ENCODE results near the gene NPL. TPM values are rescaled to one million over a fixed set of nuclear protein-coding genes. Genes with fewer than 3 reads are reported as not detected.

The NPL gene
- total and polyA plus RNA-seq, 10 donors = 21.9 to 88.2 (median 65.0) TPM

- 80 to 90% (median 84%) methylated on average over 7 of the region's 7 CpGs for WGBS, 5 donors
- no peaks in the 10 kb centered on the region for H3K36me3 ChIP-seq
- H3K27ac ChIP-seq = no peak overlapping the region
- H3K27me3 ChIP-seq (replicated peaks in 1 of 7) = no peaks in the 10 kb centered on the region
- TF ChIP-seq POLR2AphosphoS5 (IDR thresholded peaks at IDR 0.05) = no peak
- TF ChIP-seq CTCF (IDR thresholded peaks at IDR 0.05 in 8 of 11, conservative IDR thresholded peaks at IDR 0.05 in 3 of 11) = no peak
- TF ChIP-seq POLR2A (IDR thresholded peaks at IDR 0.05) = no peak
- H3K4me1 ChIP-seq = no peaks in the 10 kb centered on the region
- no peak for DNase-seq
- intact Hi-C loops (cut with DNase I; ENCODE audit: low total_unique reads) = no loop called here
- H3K4me3 ChIP-seq = no peak overlapping the region
- H3K9me3 ChIP-seq = no peaks in the 10 kb centered on the region
Observed at GRCh38 chr1:182754087-182754486, 35.5 kb upstream of the NPL start.

- TF ChIP-seq POLR2AphosphoS5 (IDR thresholded peaks at IDR 0.05) (no peak), CTCF (IDR thresholded peaks at IDR 0.05 in 8 of 11, conservative IDR thresholded peaks at IDR 0.05 in 3 of 11) (no peak), POLR2A (IDR thresholded peaks at IDR 0.05) (no peak)
- DNase-seq = no peak
- WGBS, 5 donors = 76 to 87% (median 83%) methylated on average over 4 of the region's 4 CpGs
- Histone ChIP-seq H3K9me3 (no peaks in the 10 kb centered on the region), H3K36me3 (no peaks in the 10 kb centered on the region), H3K4me1 (no peaks in the 10 kb centered on the region), H3K27me3 (replicated peaks in 1 of 7) (no peaks in the 10 kb centered on the region), H3K4me3 (no peak overlapping the region), H3K27ac (no peak overlapping the region)
- intact Hi-C loops (cut with DNase I; ENCODE audit: low total_unique reads) = no loop called here
Observed at GRCh38 chr1:182754543-182755314, 34.8 kb upstream of the NPL start.

GRCh38 chr1:182755632-182756031 is 33.9 kb upstream of the NPL start:
- TF ChIP-seq CTCF (IDR thresholded peaks at IDR 0.05 in 8 of 11, conservative IDR thresholded peaks at IDR 0.05 in 3 of 11) (no peak), POLR2A (IDR thresholded peaks at IDR 0.05) (no peak), POLR2AphosphoS5 (IDR thresholded peaks at IDR 0.05) (no peak)
- no peaks in the 10 kb centered on the region for H3K27me3 ChIP-seq (replicated peaks in 1 of 7)
- intact Hi-C loops (cut with DNase I; ENCODE audit: low total_unique reads) = no loop called here
- H3K36me3 ChIP-seq = no peaks in the 10 kb centered on the region
- H3K9me3 ChIP-seq = no peaks in the 10 kb centered on the region
- DNase-seq = no peak
- H3K27ac ChIP-seq = no peak overlapping the region
- no peak overlapping the region for H3K4me3 ChIP-seq
- H3K4me1 ChIP-seq = no peaks in the 10 kb centered on the region

GRCh38 chr1:182756423-182756822 is 33.1 kb upstream of the NPL start:
- Histone ChIP-seq H3K4me1 (no peaks in the 10 kb centered on the region), H3K27ac (no peak overlapping the region), H3K27me3 (replicated peaks in 1 of 7) (no peaks in the 10 kb centered on the region), H3K36me3 (no peaks in the 10 kb centered on the region), H3K4me3 (no peak overlapping the region), H3K9me3 (peaks cover 0 to 3% (median 0%) of the 10 kb centered on the region in 8 donors)
- TF ChIP-seq CTCF (IDR thresholded peaks at IDR 0.05 in 8 of 11, conservative IDR thresholded peaks at IDR 0.05 in 3 of 11) (no peak), POLR2A (IDR thresholded peaks at IDR 0.05) (no peak), POLR2AphosphoS5 (IDR thresholded peaks at IDR 0.05) (no peak)
- intact Hi-C loops (cut with DNase I; ENCODE audit: low total_unique reads) = no loop called here
- DNase-seq = no peak

Measured in spleen (tissue), 11 donors.